MCF 10A (cell line): Measurements from ENCODE around the gene TMEM45B. TPM values are rescaled to one million over a fixed set of nuclear protein-coding genes. Genes with fewer than 3 reads are reported as not detected.

Experiments used
- BruUV-seq: library from RNA; stranded (reverse); fragments of 400-500 nt; replicated peaks from 2 replicates; lab custom pipeline; 2021; lab: Mats Ljungman, UMichigan
- CTCF ChIA-PET: fragments of 300-600 bp; sonication (Branson Sonifier 250); formaldehyde crosslinking; extraction: SDS; loops from one replicate; lab custom pipeline; 2021; ENCODE audit warnings: antibody characterized with exemption, inconsistent platforms; lab: Yijun Ruan, JAX
- POLR2A ChIA-PET: fragments of 300-600, 350-650 bp; sonication (Branson Sonifier 250); formaldehyde crosslinking; extraction: SDS; loops from one replicate; lab custom pipeline; 2020; ENCODE audit warnings: antibody characterized with exemption, inconsistent platforms; lab: Yijun Ruan, JAX
- DNase-seq: peaks from one replicate; pipeline ENCODE4 v3.0.0-alpha.2; 2018; ENCODE audit not compliant: unreplicated experiment
- H3K27ac Mint-ChIP-seq: one replicate; pipeline ENCODE4 v1.8.0; 2022; ENCODE audit warnings: mild to moderate bottlenecking, low read depth, mixed read lengths; ENCODE audit not compliant: unreplicated experiment
- H3K27me3 Mint-ChIP-seq: one replicate; pipeline ENCODE4 v1.8.0; 2022; ENCODE audit warnings: mixed read lengths; ENCODE audit not compliant: insufficient read depth, unreplicated experiment
- H3K36me3 Mint-ChIP-seq: one replicate; pipeline ENCODE4 v1.8.0; 2022; ENCODE audit warnings: mild to moderate bottlenecking, moderate library complexity, mixed read lengths; ENCODE audit not compliant: insufficient read depth, unreplicated experiment
- H3K4me1 Mint-ChIP-seq: one replicate; pipeline ENCODE4 v1.8.0; 2022; ENCODE audit warnings: mixed read lengths; ENCODE audit not compliant: insufficient read depth, unreplicated experiment
- H3K4me3 Mint-ChIP-seq: one replicate; pipeline ENCODE4 v1.8.0; 2022; ENCODE audit warnings: mild to moderate bottlenecking, moderate library complexity, mixed read lengths; ENCODE audit not compliant: unreplicated experiment
- H3K9me3 Mint-ChIP-seq: one replicate; pipeline ENCODE4 v1.8.0; 2022; ENCODE audit warnings: mixed read lengths; ENCODE audit not compliant: unreplicated experiment
- intact Hi-C: fragments of 100-400 bp; cut with micrococcal nuclease; formaldehyde crosslinking; loops from 2 replicates; pipeline ENCODE4 v1.14.1; 2022
- total RNA-seq: library from RNA; stranded (reverse); gene quantifications from 2 replicates; pipeline ENCODE4 v1.2.3, GENCODE V29; 2022
- TF ChIP-seq, protein P1 (sequence below): fragments of 200-600 bp; IDR thresholded peaks from one replicate; pipeline ENCODE4 v1.8.0; 2022; ENCODE audit warnings: antibody characterized with exemption, mild to moderate bottlenecking; ENCODE audit not compliant: unreplicated experiment

The TMEM45B gene
- total RNA-seq, 1 experiment from 2014 or later, result not detected

DNA sequence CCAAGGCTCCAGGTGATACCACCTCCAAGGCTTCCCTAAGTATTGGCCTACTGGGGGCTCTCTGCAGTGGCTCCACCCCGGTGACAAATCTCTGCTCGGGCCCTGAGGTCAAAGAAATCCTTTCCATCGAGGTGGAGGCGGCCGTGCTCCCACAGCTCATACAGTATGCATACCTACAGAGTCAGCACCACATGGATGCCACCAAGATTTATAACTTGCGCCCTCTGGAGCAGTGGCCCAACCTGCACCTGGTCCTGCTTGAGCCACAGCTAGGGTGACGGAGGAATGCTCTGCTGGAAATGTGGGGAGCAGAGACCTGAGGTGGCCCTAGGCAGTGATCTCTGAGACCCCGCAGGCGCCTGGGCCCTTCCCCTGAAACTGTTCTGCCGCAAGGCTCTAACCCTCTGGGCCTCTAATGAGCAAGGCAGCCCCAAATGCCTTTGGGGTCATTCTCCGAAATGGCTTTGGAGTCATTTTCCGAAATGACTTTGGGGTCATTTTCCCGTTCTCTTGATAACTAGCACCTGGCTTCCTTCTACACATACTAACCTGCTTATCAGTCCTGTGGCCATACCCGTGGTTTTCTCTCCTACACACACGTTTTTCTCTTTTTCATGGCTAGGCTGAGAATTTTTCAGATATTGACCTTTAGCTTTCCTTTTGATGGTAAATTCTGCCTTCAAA is 33.9 kb downstream of the TMEM45B start:
- POLR2A ChIA-PET, result interaction anchor here (0.6 to 1.6 kb wide), 2 partner anchors 11 to 56 kb away, joined by 3 read pairs; no protein-coding TSS in a partner anchor
- Mint-ChIP-seq H3K27me3 (no peaks in the 10 kb centered on the region), H3K36me3 (peaks cover 5% of the 10 kb centered on the region), H3K4me3 (no peak overlapping the region), H3K4me1 (peaks cover 37% of the 10 kb centered on the region), H3K27ac (no peak overlapping the region), H3K9me3 (no peaks in the 10 kb centered on the region)
- intact Hi-C loops, result loop anchor here (5.0 kb wide), 1 partner anchor 62 kb away; no protein-coding TSS in a partner anchor
- DNase-seq, result no peak
- BruUV-seq, result no TSS peak
- CTCF ChIA-PET, result interaction anchor here (1.0 kb wide), 1 partner anchor 22 kb away, joined by 5 read pairs; no protein-coding TSS in a partner anchor
- TF ChIP-seq, protein P1, sequence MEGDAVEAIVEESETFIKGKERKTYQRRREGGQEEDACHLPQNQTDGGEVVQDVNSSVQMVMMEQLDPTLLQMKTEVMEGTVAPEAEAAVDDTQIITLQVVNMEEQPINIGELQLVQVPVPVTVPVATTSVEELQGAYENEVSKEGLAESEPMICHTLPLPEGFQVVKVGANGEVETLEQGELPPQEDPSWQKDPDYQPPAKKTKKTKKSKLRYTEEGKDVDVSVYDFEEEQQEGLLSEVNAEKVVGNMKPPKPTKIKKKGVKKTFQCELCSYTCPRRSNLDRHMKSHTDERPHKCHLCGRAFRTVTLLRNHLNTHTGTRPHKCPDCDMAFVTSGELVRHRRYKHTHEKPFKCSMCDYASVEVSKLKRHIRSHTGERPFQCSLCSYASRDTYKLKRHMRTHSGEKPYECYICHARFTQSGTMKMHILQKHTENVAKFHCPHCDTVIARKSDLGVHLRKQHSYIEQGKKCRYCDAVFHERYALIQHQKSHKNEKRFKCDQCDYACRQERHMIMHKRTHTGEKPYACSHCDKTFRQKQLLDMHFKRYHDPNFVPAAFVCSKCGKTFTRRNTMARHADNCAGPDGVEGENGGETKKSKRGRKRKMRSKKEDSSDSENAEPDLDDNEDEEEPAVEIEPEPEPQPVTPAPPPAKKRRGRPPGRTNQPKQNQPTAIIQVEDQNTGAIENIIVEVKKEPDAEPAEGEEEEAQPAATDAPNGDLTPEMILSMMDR, result no peak

DNA sequence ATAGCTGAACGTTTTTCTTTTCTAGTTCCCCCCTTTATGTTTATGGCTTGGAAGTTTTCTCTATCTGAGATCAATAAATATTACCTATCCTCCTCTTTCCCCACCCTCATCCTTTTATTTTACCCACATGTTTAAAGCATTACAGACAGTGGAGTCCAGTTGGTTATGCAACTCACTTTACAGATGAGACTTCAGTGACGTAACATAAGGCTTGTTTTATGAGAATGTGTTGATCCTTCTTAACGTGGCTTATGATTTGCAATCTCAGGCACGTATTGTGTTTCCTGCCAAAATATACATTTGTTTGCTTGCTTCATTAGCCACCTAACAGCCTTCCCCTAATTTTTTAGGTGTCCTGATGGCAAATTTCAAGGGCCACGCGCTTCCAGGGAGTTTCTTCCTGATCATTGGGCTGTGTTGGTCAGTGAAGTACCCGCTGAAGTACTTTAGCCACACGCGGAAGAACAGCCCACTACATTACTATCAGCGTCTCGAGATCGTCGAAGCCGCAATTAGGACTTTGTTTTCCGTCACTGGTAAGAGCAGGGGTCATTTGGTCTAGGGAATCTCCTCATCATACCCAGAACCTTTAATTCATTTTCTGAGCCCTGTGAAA is 36.6 kb downstream of the TMEM45B start:
- Mint-ChIP-seq H3K27me3 (no peaks in the 10 kb centered on the region), H3K4me3 (no peak overlapping the region), H3K36me3 (peaks cover 5% of the 10 kb centered on the region), H3K27ac (peak overlapping the region; percentile 4), H3K4me1 (peaks cover 37% of the 10 kb centered on the region), H3K9me3 (no peaks in the 10 kb centered on the region)
- CTCF ChIA-PET, result interaction anchor here (0.5 kb wide), 1 partner anchor 67 kb away, joined by 4 read pairs; no protein-coding TSS in a partner anchor
- peak; percentile 72 for DNase-seq
- POLR2A ChIA-PET, result interaction anchor here (0.6 to 4.4 kb wide), 7 partner anchors 9 to 782 kb away, joined by 3 to 31 read pairs (median 7); no protein-coding TSS in a partner anchor
- intact Hi-C loops, result no loop called here
- TF ChIP-seq, protein P1, result no peak
- no TSS peak for BruUV-seq

DNA sequence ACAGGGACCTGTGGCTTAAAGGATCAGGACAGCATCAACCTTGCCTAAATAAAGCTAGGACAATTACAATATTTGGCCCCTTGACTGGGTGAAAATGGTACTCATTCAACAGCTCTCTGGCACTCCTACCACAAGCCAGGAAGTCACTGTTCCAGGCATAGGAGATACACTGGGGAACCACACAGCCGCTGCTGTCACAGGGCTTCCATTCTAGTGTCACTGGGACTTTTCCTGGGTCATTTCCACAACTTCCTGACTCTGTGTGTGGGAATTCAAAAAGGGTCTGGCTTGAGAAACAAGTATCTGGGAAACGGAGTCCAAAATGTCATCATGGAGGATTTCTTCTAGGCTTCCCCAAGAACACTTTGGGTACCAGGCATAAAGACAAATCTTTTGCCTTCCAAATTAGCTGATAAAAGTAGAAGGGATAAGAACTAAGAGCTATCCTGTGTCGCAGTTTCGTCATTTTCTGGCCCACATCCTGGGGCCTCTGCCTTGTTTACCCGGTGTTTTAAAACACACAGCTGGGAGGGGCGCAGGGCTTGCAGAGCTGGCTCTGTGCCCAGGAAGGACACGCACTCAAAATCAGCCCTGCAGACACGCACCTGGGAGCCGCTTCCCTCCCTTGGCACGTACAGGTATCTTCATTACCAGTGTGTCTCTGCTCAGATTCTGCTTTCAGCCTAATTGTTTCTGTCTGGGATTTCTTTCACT is 38.0 kb downstream of the TMEM45B start:
- CTCF ChIA-PET, result interaction anchor here (0.6 to 1.3 kb wide), 5 partner anchors 9 to 68 kb away, joined by 3 to 8 read pairs (median 4); no protein-coding TSS in a partner anchor
- no peaks in the 10 kb centered on the region for H3K9me3 Mint-ChIP-seq
- no TSS peak for BruUV-seq
- H3K27ac Mint-ChIP-seq, result peak overlapping the region; percentile 80
- no peaks in the 10 kb centered on the region for H3K27me3 Mint-ChIP-seq
- TF ChIP-seq, protein P1, result no peak
- H3K36me3 Mint-ChIP-seq, result peaks cover 5% of the 10 kb centered on the region
- H3K4me1 Mint-ChIP-seq, result peaks cover 37% of the 10 kb centered on the region
- peak; percentile 91 for DNase-seq
- POLR2A ChIA-PET, result interaction anchor here (0.7 to 4.4 kb wide), 16 partner anchors 9 to 270 kb away, joined by 3 to 31 read pairs (median 6); partner anchors contain the start of gene NFRKB
- peak overlapping the region; percentile 2 for H3K4me3 Mint-ChIP-seq
- intact Hi-C loops, result loop anchor here (1.0 kb wide), 1 partner anchor 279 kb away; no protein-coding TSS in a partner anchor
